ENCODE results near the gene MRPL45. TPM values are rescaled to one million over a fixed set of nuclear protein-coding genes. Genes with fewer than 3 reads are reported as not detected.
"Not testable (repeated sequence)": the region's sequence is repeated elsewhere in the genome, so short reads cannot be mapped to it uniquely, and the experiment has no call there.

The MRPL45 gene
- total RNA-seq, 4 donors from 2014 or later, result 23.1 to 32.4 (median 28.7) TPM

- H3K27ac ChIP-seq, result peak overlapping the region in 3 of 4 donors; percentile 56 to 82 (median 63)
- peak; percentile 96 for ATAC-seq
- peak; percentile 51 for TF ChIP-seq POLR2AphosphoS5 (IDR thresholded peaks at IDR 0.05)
These were observed 10.4 kb upstream of the MRPL45 start for GRCh38 chr17:38286501-38287091.

GRCh38 chr17:38288217-38288827, 8.6 kb upstream of the MRPL45 start:
- not testable (repeated sequence) for ATAC-seq

More at GRCh38 chr17:38286501-38287091, 10.4 kb upstream of the MRPL45 start:
- WGBS, 2 donors (ENCODE audit: low coverage in 1 of 2), result 19 to 25% methylated on average over 3 to 4 of the region's 11 CpGs
- not testable (repeated sequence) for H3K9me3 ChIP-seq, H3K4me3 ChIP-seq, H3K36me3 ChIP-seq, H3K27me3 ChIP-seq
- H3K4me1 ChIP-seq, result peaks cover 0 to 11% (median 3%) of the 10 kb centered on the region in 3 donors

DNA sequence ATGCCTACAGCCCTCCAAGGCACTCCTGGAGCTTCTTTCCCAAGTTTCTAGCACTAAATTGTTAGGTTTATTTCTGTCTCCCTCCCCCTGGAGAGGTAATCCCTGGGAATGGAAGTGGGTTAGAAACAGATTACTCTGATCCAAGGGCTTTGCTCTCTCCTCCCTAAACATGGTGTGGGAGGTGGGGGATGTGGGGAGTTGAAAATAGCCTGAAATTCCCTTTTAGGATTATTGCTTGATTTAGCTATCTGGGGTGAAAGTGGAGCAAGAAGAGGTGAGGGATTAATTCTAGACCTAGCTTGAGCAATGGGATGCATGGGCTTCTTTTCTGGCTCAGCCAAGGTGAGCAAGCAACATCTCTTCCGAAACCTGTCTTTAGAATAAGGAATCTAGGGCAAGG, 7.2 kb upstream of the MRPL45 start:
- not testable (repeated sequence) for H3K9me3 ChIP-seq, H3K27me3 ChIP-seq, H3K4me3 ChIP-seq, H3K27ac ChIP-seq, H3K36me3 ChIP-seq, ATAC-seq
- no CpG with 5 or more reads among the region's 1 CpG for WGBS, 2 donors (ENCODE audit: low coverage in 1 of 2)
- H3K4me1 ChIP-seq, result peaks cover 0 to 11% (median 3%) of the 10 kb centered on the region in 3 donors

More at GRCh38 chr17:38288217-38288827, 8.6 kb upstream of the MRPL45 start:
- not testable (repeated sequence) for H3K9me3 ChIP-seq, H3K4me3 ChIP-seq, H3K36me3 ChIP-seq, H3K27ac ChIP-seq, H3K27me3 ChIP-seq
- WGBS, 2 donors (ENCODE audit: low coverage in 1 of 2), result 20 to 50% methylated on average over 3 to 4 of the region's 12 CpGs
- TF ChIP-seq, protein P1, sequence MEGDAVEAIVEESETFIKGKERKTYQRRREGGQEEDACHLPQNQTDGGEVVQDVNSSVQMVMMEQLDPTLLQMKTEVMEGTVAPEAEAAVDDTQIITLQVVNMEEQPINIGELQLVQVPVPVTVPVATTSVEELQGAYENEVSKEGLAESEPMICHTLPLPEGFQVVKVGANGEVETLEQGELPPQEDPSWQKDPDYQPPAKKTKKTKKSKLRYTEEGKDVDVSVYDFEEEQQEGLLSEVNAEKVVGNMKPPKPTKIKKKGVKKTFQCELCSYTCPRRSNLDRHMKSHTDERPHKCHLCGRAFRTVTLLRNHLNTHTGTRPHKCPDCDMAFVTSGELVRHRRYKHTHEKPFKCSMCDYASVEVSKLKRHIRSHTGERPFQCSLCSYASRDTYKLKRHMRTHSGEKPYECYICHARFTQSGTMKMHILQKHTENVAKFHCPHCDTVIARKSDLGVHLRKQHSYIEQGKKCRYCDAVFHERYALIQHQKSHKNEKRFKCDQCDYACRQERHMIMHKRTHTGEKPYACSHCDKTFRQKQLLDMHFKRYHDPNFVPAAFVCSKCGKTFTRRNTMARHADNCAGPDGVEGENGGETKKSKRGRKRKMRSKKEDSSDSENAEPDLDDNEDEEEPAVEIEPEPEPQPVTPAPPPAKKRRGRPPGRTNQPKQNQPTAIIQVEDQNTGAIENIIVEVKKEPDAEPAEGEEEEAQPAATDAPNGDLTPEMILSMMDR (IDR thresholded peaks at IDR 0.05), result peak in 3 of 4 experiments; percentile 16 to 44 (median 34)
- peaks cover 0 to 11% (median 3%) of the 10 kb centered on the region in 3 donors for H3K4me1 ChIP-seq

- H3K4me1 ChIP-seq, H3K27me3 ChIP-seq, H3K9me3 ChIP-seq, H3K4me3 ChIP-seq, ATAC-seq: not testable (repeated sequence)
- WGBS, 2 donors (ENCODE audit: low coverage in 1 of 2), result 57 to 61% methylated on average over 6 to 9 of the region's 21 CpGs
- peaks cover 0 to 12% of the 10 kb centered on the region in 2 donors for H3K36me3 ChIP-seq
- peak overlapping the region in 3 of 4 donors; percentile 1 to 78 (median 76) for H3K27ac ChIP-seq
These were observed 1.2 kb upstream of the MRPL45 start for GRCh38 chr17:38295602-38296365.

- TF ChIP-seq POLR2AphosphoS5 (IDR thresholded peaks at IDR 0.05), result no peak
- TF ChIP-seq, protein P1 (IDR thresholded peaks at IDR 0.05), result no peak
- TF ChIP-seq POLR2A (IDR thresholded peaks at IDR 0.05), result no peak
- no peak for TF ChIP-seq EP300 (IDR thresholded peaks at IDR 0.05)
These were observed 18.5 kb downstream of the MRPL45 start for GRCh38 chr17:38315497-38315896.

GRCh38 chr17:38317081-38317480, 20.1 kb downstream of the MRPL45 start:
- no peak for ATAC-seq

More at GRCh38 chr17:38315497-38315896, 18.5 kb downstream of the MRPL45 start:
- no peak for ATAC-seq
- no peaks in the 10 kb centered on the region for H3K4me1 ChIP-seq
- 67% methylated on average over 3 of the region's 3 CpGs; no CpG with 5 or more reads in 1 of the 2 donors for WGBS, 2 donors (ENCODE audit: low coverage in 1 of 2)
- no peaks in the 10 kb centered on the region for H3K27me3 ChIP-seq
- no peak overlapping the region for H3K4me3 ChIP-seq
- no peak overlapping the region for H3K27ac ChIP-seq
- H3K9me3 ChIP-seq, result no peaks in the 10 kb centered on the region
- H3K36me3 ChIP-seq, result peaks cover 0 to 82% of the 10 kb centered on the region in 2 donors

More at GRCh38 chr17:38317081-38317480, 20.1 kb downstream of the MRPL45 start:
- TF ChIP-seq POLR2AphosphoS5 (IDR thresholded peaks at IDR 0.05) (no peak), POLR2A (IDR thresholded peaks at IDR 0.05) (no peak), EP300 (IDR thresholded peaks at IDR 0.05) (no peak)
- TF ChIP-seq, protein P1 (IDR thresholded peaks at IDR 0.05), result no peak
- H3K27me3 ChIP-seq, result no peaks in the 10 kb centered on the region
- H3K4me1 ChIP-seq, result no peaks in the 10 kb centered on the region
- no peaks in the 10 kb centered on the region for H3K9me3 ChIP-seq
- WGBS, 2 donors (ENCODE audit: low coverage in 1 of 2), result 35 to 75% methylated on average over 1 to 3 of the region's 3 CpGs
- H3K27ac ChIP-seq, result no peak overlapping the region
- peaks cover 0 to 83% of the 10 kb centered on the region in 2 donors for H3K36me3 ChIP-seq
- H3K4me3 ChIP-seq, result no peak overlapping the region
